Ovary (tissue), 9 donors: ENCODE data around the gene NNAT. TPM values are rescaled to one million over a fixed set of nuclear protein-coding genes. Genes with fewer than 3 reads are reported as not detected.

Source experiments
- DNase-seq, 5 donors: peaks; one replicate each; pipeline ENCODE4 v3.0.0-alpha.2; 2019 to 2020
- H3K27ac ChIP-seq, 2 donors: fragments of 200-600 bp; one replicate each; pipeline versions ENCODE4 v1.5.1 to v1.8.0; 2019 to 2022
- H3K27me3 ChIP-seq: fragments of 200-600 bp; one replicate; pipeline ENCODE4 v1.8.0; 2022
- H3K36me3 ChIP-seq: fragments of 200-600 bp; sonication (generic); one replicate; pipeline ENCODE4 v1.5.1; 2019
- H3K4me1 ChIP-seq: one replicate; pipeline ENCODE4 v1.8.1; 2013; ENCODE audit warnings: mild to moderate bottlenecking, moderate library complexity; ENCODE audit not compliant: insufficient read depth
- H3K4me3 ChIP-seq: fragments of 200-600 bp; sonication (generic); one replicate; pipeline ENCODE4 v1.5.1; 2017
- H3K9me3 ChIP-seq, 2 donors: fragments of 200-600 bp in 1 of 2; sonication (generic) in 1 of 2; one replicate each; pipeline versions ENCODE4 v1.5.1 to v1.8.1; 2013 to 2019; ENCODE audit warnings: mild to moderate bottlenecking in 1 of 2, moderate library complexity in 1 of 2
- CTCF ChIP-seq, 3 donors: fragments of 450-650 bp in 2 of 3; fragments of 200-600 bp in 1 of 3; IDR thresholded peaks; one replicate each; pipeline versions ENCODE4 v1.5.1 to v1.8.0; 2016 to 2022; ENCODE audit warnings: antibody characterized with exemption in 3 of 3, mild to moderate bottlenecking in 1 of 3
- EP300 ChIP-seq: sonication (generic); formaldehyde crosslinking; IDR thresholded peaks from one replicate; pipeline ENCODE4 v1.6.1; 2017; ENCODE audit warnings: antibody characterized with exemption
- POLR2A ChIP-seq: fragments of 450-650 bp; IDR thresholded peaks from one replicate; pipeline ENCODE4 v1.6.1; 2017; ENCODE audit warnings: antibody characterized with exemption, mild to moderate bottlenecking, moderate library complexity
- WGBS, 3 donors: extraction: QIAGEN DNeasy Blood & Tissue Kit in 1 of 3; methylation state at CpG; one replicate each; pipeline versions ENCODE4 v1.1.5 to v1.1.7; 2013 to 2017; 5-methylcytosine and 5-hydroxymethylcytosine counted together
- intact Hi-C, 4 donors: fragments of 100-400 bp; cut with DNase I; formaldehyde crosslinking; loops; one replicate each; pipeline versions ENCODE4 v1.11.0 to v1.15.1; 2022 to 2023
- polyA plus RNA-seq, 2 donors: library from polyadenylated mRNA; stranded (reverse); fragments of 200-250 nt in 1 of 2; fragments of 350-450 nt in 1 of 2; fragmentation: Illumina TruSeq in 1 of 2; extraction: RNeasy Lipid Tissue Mini Kit (QIAGEN cat#74804) in 1 of 2; gene quantifications; one replicate each; pipeline ENCODE4 v1.2.3, GENCODE V29; 2013 to 2014
- total RNA-seq, 7 donors: library from RNA; depleted of rRNA in 2 of 7; stranded (reverse); fragments of >200 nt in 2 of 7; fragmentation: NEBNext Ultra II Directional in 3 of 7; extraction: Animal tissue kit (Norgen Biotek cat#: 25700) in 3 of 7; gene quantifications; one replicate each; pipeline versions ENCODE4 v1.1.0 to v1.2.4, GENCODE V29; 2016 to 2023
- donor health status: DM: no; HTN: no; CAD: no; lungs with moderate emphysema.
- donor health status: DM: no; HTN: no; CAD: no.
- donor health status: Bipolar disorder and iron deficiency.
- donor health status: DM: yes; HTN: yes; CAD: no.
- donor health status: DM: no; HTN: no; CAD: no.
- donor health status: DM: yes; HTN: yes; CAD: no.

NNAT gene
- total and polyA plus RNA-seq, 9 donors: 0.25 to 4.7 (median 0.45) TPM; not detected in 2

DNA sequence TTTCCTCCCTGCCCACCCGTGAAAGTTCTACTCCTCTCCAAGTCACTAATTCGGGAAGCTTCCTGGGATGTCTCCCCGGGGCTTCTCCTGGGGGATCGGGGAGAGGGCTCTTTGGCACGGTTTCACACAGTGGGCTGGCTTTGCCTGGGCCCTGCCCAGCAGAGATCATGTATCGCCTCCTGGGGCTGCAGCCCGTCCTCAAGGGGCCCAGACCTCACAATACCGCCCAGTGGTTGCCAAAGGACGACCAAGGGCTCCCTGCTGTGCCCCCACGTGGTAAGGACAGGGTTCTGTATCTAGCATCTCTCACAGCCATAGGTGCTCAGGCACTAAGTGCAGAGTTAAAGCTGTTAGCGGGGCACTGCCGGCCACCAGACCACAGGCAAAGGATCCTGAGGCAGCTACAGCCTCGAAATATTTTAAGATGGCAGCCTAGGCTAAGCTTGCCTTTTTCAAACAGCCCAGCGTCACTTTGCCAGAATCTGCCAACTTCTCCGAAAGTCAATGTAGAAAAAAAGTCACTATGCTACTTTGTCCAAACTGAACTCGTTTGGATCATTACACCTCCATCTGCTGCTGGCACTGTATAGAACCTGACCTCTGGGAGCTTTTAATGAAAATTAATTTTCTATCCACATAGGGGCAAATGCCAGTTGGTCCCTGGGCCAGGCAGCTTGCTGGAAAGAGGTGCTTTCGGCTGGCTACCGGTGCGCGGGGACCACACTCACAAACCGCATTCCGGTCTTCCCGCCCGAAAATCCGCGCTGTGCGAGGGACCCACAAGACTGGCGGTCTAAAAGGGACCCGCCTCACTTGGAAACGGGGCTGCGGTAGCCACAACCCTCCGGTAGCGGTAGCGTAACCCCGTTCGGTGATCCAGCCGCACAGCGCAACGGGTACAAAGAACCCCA, 1.3 kb upstream of the NNAT start:
- Histone ChIP-seq H3K9me3 (no peaks in the 10 kb centered on the region), H3K36me3 (no peaks in the 10 kb centered on the region), H3K4me3 (no peak overlapping the region), H3K27ac (no peak overlapping the region), H3K27me3 (no peaks in the 10 kb centered on the region), H3K4me1 (peaks cover 11% of the 10 kb centered on the region)
- no peak for TF ChIP-seq CTCF (IDR thresholded peaks at IDR 0.05)
- no peak for TF ChIP-seq POLR2A
- TF ChIP-seq EP300: no peak
- 83 to 87% (median 86%) methylated on average over 39 of the region's 39 CpGs for WGBS, 3 donors
- DNase-seq: no peak
- intact Hi-C loops: loop anchor here in 3 of 4 donors (5.0 to 10.0 kb wide), 4 partner anchors 115 to 1348 kb away; no protein-coding TSS in a partner anchor

DNA sequence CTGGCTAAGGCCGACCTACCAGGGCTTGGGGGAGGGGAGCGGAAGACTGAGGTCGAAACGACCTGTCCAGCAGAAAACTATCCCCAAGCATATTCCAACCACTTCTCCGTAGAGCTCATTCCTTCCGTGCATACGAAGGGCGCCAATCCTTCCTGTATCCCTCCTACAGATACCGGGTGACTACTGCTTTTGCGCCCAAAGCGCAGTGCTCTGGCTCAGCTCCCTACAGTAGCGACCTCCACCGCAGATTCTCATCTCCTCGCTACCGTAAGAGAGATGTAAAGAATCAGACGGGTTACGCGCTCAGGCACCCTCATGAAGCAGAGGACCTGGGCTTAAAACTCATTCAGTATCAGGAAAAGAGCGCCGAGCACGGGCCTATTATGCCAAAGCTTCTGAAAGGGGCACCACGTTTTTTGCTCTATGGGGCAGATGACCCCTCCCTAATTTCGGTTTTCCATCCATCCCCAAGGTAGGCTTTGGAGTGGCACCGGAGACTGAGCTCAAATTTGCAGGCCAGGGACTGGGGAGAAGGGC, 563 bp upstream of the NNAT start:
- Histone ChIP-seq H3K27ac (no peak overlapping the region), H3K36me3 (no peaks in the 10 kb centered on the region), H3K27me3 (no peaks in the 10 kb centered on the region), H3K9me3 (no peaks in the 10 kb centered on the region), H3K4me1 (peaks cover 14% of the 10 kb centered on the region), H3K4me3 (no peak overlapping the region)
- DNase-seq: no peak
- no peak for TF ChIP-seq EP300
- no peak for TF ChIP-seq POLR2A
- no peak for TF ChIP-seq CTCF (IDR thresholded peaks at IDR 0.05)
- WGBS, 3 donors: 83 to 88% (median 88%) methylated on average over 24 of the region's 24 CpGs
- intact Hi-C loops: loop anchor here in 3 of 4 donors (5.0 to 10.0 kb wide), 4 partner anchors 116 to 1347 kb away; no protein-coding TSS in a partner anchor

DNA sequence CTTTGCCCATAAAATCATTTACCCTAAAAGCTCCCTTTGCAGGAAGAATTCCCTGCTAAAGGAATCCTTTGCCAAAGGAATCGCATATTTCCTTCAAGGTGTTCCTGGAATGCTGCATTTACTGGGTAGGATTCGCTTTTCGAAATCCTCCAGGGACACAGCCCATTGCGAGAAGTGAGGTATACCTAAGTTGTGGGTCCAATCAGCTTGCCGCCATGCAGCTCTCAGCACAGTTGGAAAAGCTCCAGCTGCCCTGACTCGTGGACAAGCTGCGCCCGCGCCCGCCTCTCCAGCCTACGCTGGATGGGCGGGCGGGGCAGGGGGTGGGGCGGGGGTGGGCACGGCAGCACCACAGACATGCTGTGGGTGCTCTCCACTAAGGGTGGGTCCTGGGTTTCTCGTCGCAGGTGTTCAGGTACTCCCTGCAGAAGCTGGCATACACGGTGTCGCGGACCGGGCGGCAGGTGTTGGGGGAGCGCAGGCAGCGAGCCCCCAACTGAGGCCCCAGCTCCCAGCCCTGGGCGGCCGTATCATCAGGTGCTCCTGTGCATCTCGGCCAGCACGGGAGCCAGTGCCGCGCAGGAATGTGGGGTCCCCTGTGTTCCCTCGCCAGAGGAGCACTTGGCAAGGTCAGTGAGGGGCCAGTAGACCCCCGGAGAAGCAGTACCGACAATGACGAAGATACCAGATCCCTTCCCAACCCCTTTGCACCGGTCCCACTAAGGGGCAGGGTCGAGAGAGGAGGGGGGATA, 1.4 kb downstream of the NNAT start:
- no peaks in the 10 kb centered on the region for H3K9me3 ChIP-seq
- H3K36me3 ChIP-seq: no peaks in the 10 kb centered on the region
- H3K27me3 ChIP-seq: no peaks in the 10 kb centered on the region
- intact Hi-C loops: loop anchor here in 3 of 4 donors (5.0 to 10.0 kb wide), 4 partner anchors 118 to 1345 kb away; no protein-coding TSS in a partner anchor
- no peak overlapping the region for H3K4me3 ChIP-seq
- H3K4me1 ChIP-seq: peaks cover 14% of the 10 kb centered on the region
- no peak for TF ChIP-seq CTCF (IDR thresholded peaks at IDR 0.05)
- no peak for TF ChIP-seq EP300
- no peak for TF ChIP-seq POLR2A
- 81 to 85% (median 82%) methylated on average over 22 to 36 of the region's 36 CpGs for WGBS, 3 donors
- no peak overlapping the region for H3K27ac ChIP-seq
- DNase-seq: no peak

- DNase-seq: no peak
- Histone ChIP-seq H3K36me3 (no peaks in the 10 kb centered on the region), H3K27me3 (no peaks in the 10 kb centered on the region), H3K27ac (no peak overlapping the region), H3K4me1 (peaks cover 14% of the 10 kb centered on the region), H3K9me3 (no peaks in the 10 kb centered on the region), H3K4me3 (no peak overlapping the region)
- WGBS, 3 donors: 92 to 94% (median 94%) methylated on average over 13 of the region's 13 CpGs
- intact Hi-C loops: loop anchor here in 3 of 4 donors (5.0 to 10.0 kb wide), 4 partner anchors 118 to 1344 kb away; no protein-coding TSS in a partner anchor
- TF ChIP-seq POLR2A (no peak), CTCF (IDR thresholded peaks at IDR 0.05) (no peak), EP300 (no peak)
Observed at GRCh38 chr20:37523012-37523391, 2.0 kb downstream of the NNAT start.
